Vein endothelial cell (primary cell): ENCODE results near the gene ZFAND2A. TPM values are rescaled to one million over a fixed set of nuclear protein-coding genes. Genes with fewer than 3 reads are reported as not detected.

Source experiments
- total RNA-seq: library from RNA; depleted of rRNA; stranded (reverse); fragments of >200 nt; gene quantifications from 2 replicates; pipeline ENCODE4 v1.2.3, GENCODE V29; 2012

Gene ZFAND2A
- total RNA-seq: 17.6 and 17.9 TPM in 2 replicates

GRCh38 chr7:1159891-1160669 lies at the start of gene ZFAND2A:
ZFAND2A (minus strand) TSS chr7:1160196; CDS start chr7:1158212, 1,984 bp downstream.

Other genes starting within 250 kb of the ZFAND2A start
- gene ADAP1, start 205.5 kb downstream of the ZFAND2A start, total RNA-seq: 0.65 and 1.4 TPM in 2 replicates
- 9.3 and 9.5 TPM in 2 replicates for gene COX19, start 184.6 kb downstream of the ZFAND2A start, total RNA-seq
- gene CYP2W1, start 177.0 kb downstream of the ZFAND2A start, total RNA-seq: not detected in 2 replicates
- gene GPR146, start 115.7 kb downstream of the ZFAND2A start, total RNA-seq: 13.5 and 29.4 TPM in 2 replicates
- 2.3 and 4.5 TPM in 2 replicates for gene GPER1, start 72.1 kb downstream of the ZFAND2A start, total RNA-seq
- not detected in 2 replicates for gene UNCX, start 72.7 kb upstream of the ZFAND2A start, total RNA-seq